HCT116 (cell line): Measurements from ENCODE around the gene SLC2A13.

Experiments used
- CTCF ChIP-seq, 3 experiments: fragments of 200-600 bp in 1 of 3; sonication (generic) in 1 of 3; IDR thresholded peaks in 2 of 3; conservative IDR thresholded peaks in 1 of 3; 2 replicates each; pipeline ENCODE4 v1.5.1; 2012 to 2017; ENCODE audit warnings: low read depth in 2 of 3, low read length in 2 of 3, antibody characterized with exemption in 1 of 3, borderline replicate concordance in 1 of 3, control low read depth in 1 of 3, mild to moderate bottlenecking in 1 of 3, mixed read lengths in 1 of 3, mixed run types in 1 of 3, moderate library complexity in 1 of 3; ENCODE audit not compliant: insufficient read depth in 1 of 3
- EZH2 ChIP-seq: fragments of 200-600 bp; sonication (generic); IDR thresholded peaks from 2 replicates; pipeline ENCODE4 v1.6.1; 2017; ENCODE audit warnings: antibody characterized with exemption, mixed run types
- POLR2A ChIP-seq: IDR thresholded peaks from 2 replicates; pipeline ENCODE4 v1.7.0; 2011; ENCODE audit warnings: borderline replicate concordance; ENCODE audit not compliant: insufficient read depth, insufficient read length; ENCODE audit errors: extremely low read depth
- RAD21 ChIP-seq: IDR thresholded peaks from 2 replicates; pipeline ENCODE4 v1.6.1; 2012; ENCODE audit warnings: low read depth, mild to moderate bottlenecking
- SP1 ChIP-seq: IDR thresholded peaks from 2 replicates; pipeline ENCODE4 v1.6.1; 2012; ENCODE audit warnings: low read depth
- TCF7L2 ChIP-seq: IDR thresholded peaks from 2 replicates; pipeline ENCODE4 v1.7.0; 2011; ENCODE audit warnings: borderline replicate concordance, inconsistent platforms; ENCODE audit not compliant: insufficient read depth, insufficient read length; ENCODE audit errors: extremely low read depth
- YY1 ChIP-seq: IDR thresholded peaks from 2 replicates; pipeline ENCODE4 v1.6.1; 2011; ENCODE audit warnings: low read length, low read depth, moderate library complexity, mild to moderate bottlenecking; ENCODE audit not compliant: insufficient replicate concordance; ENCODE audit errors: extremely low read depth
- TF ChIP-seq, protein P1 (sequence below): IDR thresholded peaks from 2 replicates; pipeline ENCODE4 v1.6.1; 2011; ENCODE audit warnings: mild to moderate bottlenecking, low read length, moderate library complexity; ENCODE audit not compliant: insufficient replicate concordance; ENCODE audit errors: extremely low read depth

- TF ChIP-seq EZH2 = no peak
- TF ChIP-seq CTCF (IDR thresholded peaks at IDR 0.05 in 2 of 3, conservative IDR thresholded peaks at IDR 0.05 in 1 of 3; ENCODE audit: borderline replicate concordance in 1 of 3, insufficient read depth in 1 of 3, low read depth in 2 of 3, low read length in 2 of 3) = no peak
- TF ChIP-seq POLR2A = no peak
- no peak for TF ChIP-seq YY1
- TF ChIP-seq, protein P1, sequence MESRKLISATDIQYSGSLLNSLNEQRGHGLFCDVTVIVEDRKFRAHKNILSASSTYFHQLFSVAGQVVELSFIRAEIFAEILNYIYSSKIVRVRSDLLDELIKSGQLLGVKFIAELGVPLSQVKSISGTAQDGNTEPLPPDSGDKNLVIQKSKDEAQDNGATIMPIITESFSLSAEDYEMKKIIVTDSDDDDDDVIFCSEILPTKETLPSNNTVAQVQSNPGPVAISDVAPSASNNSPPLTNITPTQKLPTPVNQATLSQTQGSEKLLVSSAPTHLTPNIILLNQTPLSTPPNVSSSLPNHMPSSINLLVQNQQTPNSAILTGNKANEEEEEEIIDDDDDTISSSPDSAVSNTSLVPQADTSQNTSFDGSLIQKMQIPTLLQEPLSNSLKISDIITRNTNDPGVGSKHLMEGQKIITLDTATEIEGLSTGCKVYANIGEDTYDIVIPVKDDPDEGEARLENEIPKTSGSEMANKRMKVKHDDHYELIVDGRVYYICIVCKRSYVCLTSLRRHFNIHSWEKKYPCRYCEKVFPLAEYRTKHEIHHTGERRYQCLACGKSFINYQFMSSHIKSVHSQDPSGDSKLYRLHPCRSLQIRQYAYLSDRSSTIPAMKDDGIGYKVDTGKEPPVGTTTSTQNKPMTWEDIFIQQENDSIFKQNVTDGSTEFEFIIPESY = no peak
- no peak for TF ChIP-seq RAD21
- TF ChIP-seq TCF7L2 = no peak
- TF ChIP-seq SP1 = no peak
Measured at GRCh38 chr12:39972119-39972518, 133.8 kb downstream of the SLC2A13 start.
